ENCODE data around the gene COX6A1. TPM values are rescaled to one million over a fixed set of nuclear protein-coding genes. Genes with fewer than 3 reads are reported as not detected.

COX6A1 gene
- total and polyA plus RNA-seq, 12 donors = 378 to 1,577 (median 688) TPM

DNA sequence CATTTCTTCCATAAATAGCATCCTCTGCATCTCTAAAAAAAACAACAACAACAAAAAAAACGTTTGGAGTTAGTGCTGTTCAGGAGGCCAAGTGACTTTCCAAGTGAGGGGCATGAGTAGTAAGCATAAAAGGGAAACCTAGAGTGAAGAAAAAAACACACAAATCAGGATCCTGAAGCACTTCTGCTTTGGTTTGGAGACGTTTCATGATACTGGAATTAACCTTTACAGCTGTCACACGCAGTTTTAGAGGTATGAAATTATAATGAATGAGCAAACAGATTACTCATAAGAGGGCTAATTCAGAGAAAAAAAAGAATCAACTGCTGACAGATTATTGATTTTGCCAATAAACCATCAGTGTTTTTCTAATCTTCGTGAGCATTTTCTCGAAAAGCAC is 27.8 kb downstream of the COX6A1 start:
- H3K27ac ChIP-seq = no peak overlapping the region
- H3K4me1 ChIP-seq (replicated peaks in 1 of 2) = peaks cover 6 to 30% of the 10 kb centered on the region in 2 donors
- no peaks in the 10 kb centered on the region for H3K9me3 ChIP-seq (replicated peaks in 1 of 3)
- no peak overlapping the region for H3K4me3 ChIP-seq
- DNase-seq = no peak
- intact Hi-C loops (cut with DNase I) = loop anchor here in 1 of 2 donors (10.0 kb wide), 1 partner anchor 99 kb away; no protein-coding TSS in a partner anchor
- H3K36me3 ChIP-seq (replicated peaks in 1 of 2) = peaks cover 0 to 51% of the 10 kb centered on the region in 2 donors
- WGBS, 4 donors = 26 to 40% (median 32%) methylated on average over 5 of the region's 5 CpGs
- no peak for TF ChIP-seq POLR2A (IDR thresholded peaks at IDR 0.05)
- TF ChIP-seq, protein P1, sequence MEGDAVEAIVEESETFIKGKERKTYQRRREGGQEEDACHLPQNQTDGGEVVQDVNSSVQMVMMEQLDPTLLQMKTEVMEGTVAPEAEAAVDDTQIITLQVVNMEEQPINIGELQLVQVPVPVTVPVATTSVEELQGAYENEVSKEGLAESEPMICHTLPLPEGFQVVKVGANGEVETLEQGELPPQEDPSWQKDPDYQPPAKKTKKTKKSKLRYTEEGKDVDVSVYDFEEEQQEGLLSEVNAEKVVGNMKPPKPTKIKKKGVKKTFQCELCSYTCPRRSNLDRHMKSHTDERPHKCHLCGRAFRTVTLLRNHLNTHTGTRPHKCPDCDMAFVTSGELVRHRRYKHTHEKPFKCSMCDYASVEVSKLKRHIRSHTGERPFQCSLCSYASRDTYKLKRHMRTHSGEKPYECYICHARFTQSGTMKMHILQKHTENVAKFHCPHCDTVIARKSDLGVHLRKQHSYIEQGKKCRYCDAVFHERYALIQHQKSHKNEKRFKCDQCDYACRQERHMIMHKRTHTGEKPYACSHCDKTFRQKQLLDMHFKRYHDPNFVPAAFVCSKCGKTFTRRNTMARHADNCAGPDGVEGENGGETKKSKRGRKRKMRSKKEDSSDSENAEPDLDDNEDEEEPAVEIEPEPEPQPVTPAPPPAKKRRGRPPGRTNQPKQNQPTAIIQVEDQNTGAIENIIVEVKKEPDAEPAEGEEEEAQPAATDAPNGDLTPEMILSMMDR (IDR thresholded peaks at IDR 0.05) = no peak
- no peaks in the 10 kb centered on the region for H3K27me3 ChIP-seq

DNA sequence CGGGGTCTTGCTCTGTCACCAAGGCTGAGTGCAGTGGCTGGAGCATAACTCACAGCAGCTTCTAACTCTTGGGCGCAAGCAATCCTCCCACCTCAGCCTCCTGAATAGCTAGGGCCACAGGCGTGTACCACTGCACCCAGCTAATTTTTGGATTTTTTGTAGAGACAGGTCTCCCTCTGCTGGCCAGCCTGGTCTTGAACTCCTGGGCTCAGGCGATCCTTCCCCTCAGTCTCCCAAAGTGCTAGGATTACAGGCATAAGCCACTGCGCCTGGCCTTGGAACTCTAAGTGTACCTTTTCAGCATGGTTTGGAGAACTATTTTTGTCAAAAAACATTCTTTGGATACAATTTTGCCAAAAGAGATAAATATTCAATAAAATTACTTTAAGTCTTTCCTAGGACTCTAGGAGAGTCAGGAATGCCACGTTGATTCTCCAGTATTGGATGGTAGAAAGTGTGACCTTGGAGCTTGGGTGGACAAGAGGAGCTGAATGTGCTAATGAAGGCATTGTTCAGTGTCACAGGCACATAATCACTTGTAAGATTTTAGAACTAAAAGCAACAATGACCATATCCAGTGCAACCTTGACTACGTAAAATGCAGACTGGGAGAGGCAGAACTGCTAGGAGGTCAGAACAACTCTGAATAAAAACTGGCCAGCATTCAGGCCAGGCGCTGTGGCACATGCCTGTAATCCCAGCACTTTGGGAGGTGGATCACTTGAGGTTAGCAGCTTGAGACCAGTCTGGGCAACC is 28.8 kb downstream of the COX6A1 start:
- no peaks in the 10 kb centered on the region for H3K9me3 ChIP-seq (replicated peaks in 1 of 3)
- peaks cover 6 to 36% of the 10 kb centered on the region in 2 donors for H3K4me1 ChIP-seq (replicated peaks in 1 of 2)
- intact Hi-C loops (cut with DNase I) = loop anchor here in 1 of 2 donors (10.0 kb wide), 1 partner anchor 98 kb away; no protein-coding TSS in a partner anchor
- no peak for TF ChIP-seq POLR2A (IDR thresholded peaks at IDR 0.05)
- TF ChIP-seq, protein P1 (IDR thresholded peaks at IDR 0.05) = peak; percentile 12 to 56 (median 48)
- peaks cover 0 to 41% of the 10 kb centered on the region in 2 donors for H3K36me3 ChIP-seq (replicated peaks in 1 of 2)
- no peak overlapping the region for H3K4me3 ChIP-seq
- no peaks in the 10 kb centered on the region for H3K27me3 ChIP-seq
- 34 to 47% (median 42%) methylated on average over 8 of the region's 8 CpGs for WGBS, 4 donors
- peak in 6 of 7 donors; percentile 45 to 71 (median 59) for DNase-seq
- H3K27ac ChIP-seq = peak overlapping the region in 4 of 5 donors; percentile 2 to 56 (median 36)

DNA sequence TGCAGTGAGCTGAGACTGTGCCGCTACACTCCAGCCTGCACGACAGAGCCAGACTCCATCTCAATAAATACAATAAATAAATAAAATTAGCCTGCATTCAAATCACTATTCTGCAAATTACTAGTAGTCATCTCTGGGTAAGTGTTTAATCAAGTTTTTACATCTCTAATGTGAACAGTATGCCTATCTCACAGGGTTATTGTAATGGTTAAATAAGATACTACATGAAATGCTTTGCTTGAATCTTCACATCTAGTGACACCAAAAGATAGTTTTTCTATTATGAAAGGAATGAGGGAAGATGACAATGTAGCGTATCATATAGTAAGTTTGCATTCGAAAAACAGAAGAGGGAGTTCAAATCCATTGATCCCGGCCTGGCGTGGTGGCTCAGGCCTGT is 29.5 kb downstream of the COX6A1 start:
- peaks cover 6 to 36% of the 10 kb centered on the region in 2 donors for H3K4me1 ChIP-seq (replicated peaks in 1 of 2)

DNA sequence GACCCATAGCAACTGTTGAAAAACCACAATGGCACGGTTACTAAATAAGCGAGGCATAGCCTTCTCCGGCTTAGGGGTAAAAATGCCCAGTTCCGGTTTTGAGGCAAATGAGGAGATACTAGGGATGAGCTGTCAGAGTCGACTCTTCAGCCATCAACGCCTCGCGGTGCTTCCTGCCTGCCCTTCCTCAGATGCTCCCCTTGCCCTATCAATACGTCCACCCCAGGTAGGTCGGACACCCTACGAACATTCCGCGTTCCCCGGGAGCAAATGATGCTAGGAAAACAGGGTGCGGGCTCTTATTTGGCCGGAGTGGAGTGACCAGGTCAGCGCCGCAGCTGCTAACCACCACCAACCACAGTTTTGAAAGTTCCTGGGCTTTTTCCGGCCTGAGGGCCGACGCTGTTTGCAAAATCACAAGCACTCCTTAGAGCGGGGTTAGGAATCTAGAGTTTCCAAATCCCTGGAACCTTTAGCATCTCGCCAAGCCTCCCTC is 30.5 kb downstream of the COX6A1 start:
- peak; percentile 29 to 75 (median 54) for DNase-seq
- Histone ChIP-seq H3K27ac (peak overlapping the region; percentile 70 to 97 (median 93)), H3K9me3 (replicated peaks in 1 of 3) (no peaks in the 10 kb centered on the region), H3K4me1 (replicated peaks in 1 of 2) (peaks cover 6 to 36% of the 10 kb centered on the region in 2 donors), H3K27me3 (no peaks in the 10 kb centered on the region), H3K36me3 (replicated peaks in 1 of 2) (peaks cover 0 to 25% of the 10 kb centered on the region in 2 donors), H3K4me3 (peak overlapping the region; percentile 55 to 87 (median 85))
- intact Hi-C loops (cut with DNase I) = loop anchor here in 1 of 2 donors (10.0 kb wide), 1 partner anchor 96 kb away; no protein-coding TSS in a partner anchor
- TF ChIP-seq, protein P1 (IDR thresholded peaks at IDR 0.05) = no peak
- peak in 1 of 2 donors; percentile 27 for TF ChIP-seq POLR2A (IDR thresholded peaks at IDR 0.05)
- WGBS, 4 donors = 1 to 7% (median 2%) methylated on average over 8 to 23 of the region's 23 CpGs

More for the DNA sequence above, 29.5 kb downstream of the COX6A1 start:
- no peak for DNase-seq
- H3K36me3 ChIP-seq (replicated peaks in 1 of 2) = peaks cover 0 to 34% of the 10 kb centered on the region in 2 donors
- H3K4me3 ChIP-seq = no peak overlapping the region
- no peaks in the 10 kb centered on the region for H3K9me3 ChIP-seq (replicated peaks in 1 of 3)
- TF ChIP-seq, protein P1 (IDR thresholded peaks at IDR 0.05) = no peak
- no peak for TF ChIP-seq POLR2A (IDR thresholded peaks at IDR 0.05)
- peak overlapping the region in 2 of 5 donors; percentile 35 to 56 for H3K27ac ChIP-seq
- intact Hi-C loops (cut with DNase I) = loop anchor here in 1 of 2 donors (10.0 kb wide), 1 partner anchor 97 kb away; no protein-coding TSS in a partner anchor
- no peaks in the 10 kb centered on the region for H3K27me3 ChIP-seq
- WGBS, 4 donors = 85 to 89% (median 88%) methylated on average over 6 of the region's 6 CpGs
